HEK293 (cell line): ENCODE data around the gene ORM2.

Source experiments
- CTCF ChIA-PET: fragments of 350-600 bp; formaldehyde crosslinking; extraction: SDS; loops from one replicate; lab custom pipeline; 2021; ENCODE audit warnings: antibody characterized with exemption; lab: Yijun Ruan, JAX
- POLR2A ChIA-PET: fragments of 300-600 bp; formaldehyde crosslinking; extraction: SDS; loops from one replicate; lab custom pipeline; 2020; ENCODE audit warnings: antibody characterized with exemption, inconsistent platforms; lab: Yijun Ruan, JAX
- H3K27ac ChIP-seq: fragments of 200-500 bp; sonication (Bioruptor generic); 2 replicates; pipeline ENCODE4 v1.5.1; 2014; ENCODE audit warnings: low read depth, low read length, control low read depth, inconsistent platforms; ENCODE audit errors: extremely low read depth
- H3K36me3 ChIP-seq, 2 experiments: fragments of 200-500 bp in 1 of 2; sonication (Bioruptor generic) in 1 of 2; 1 replicate in 1 of 2; 2 replicates in 1 of 2; pipeline ENCODE4 v1.5.1; 2014 to 2017; ENCODE audit warnings: inconsistent platforms in 2 of 2, low read length in 2 of 2; ENCODE audit not compliant: control insufficient read depth in 2 of 2, insufficient read depth in 1 of 2
- H3K4me1 ChIP-seq: fragments of 200-500 bp; sonication (Bioruptor generic); 2 replicates; pipeline ENCODE4 v1.5.1; 2014; ENCODE audit warnings: mild to moderate bottlenecking, low read length, inconsistent platforms; ENCODE audit not compliant: control insufficient read depth, insufficient read depth
- H3K4me3 ChIP-seq: 2 replicates; pipeline ENCODE4 v1.5.1; 2011; ENCODE audit warnings: low read depth, mild to moderate bottlenecking, control low read depth, low read length, moderate library complexity
- H3K9me3 ChIP-seq: fragments of 200-500 bp; sonication (Bioruptor generic); 2 replicates; pipeline ENCODE4 v1.5.1; 2014; ENCODE audit warnings: low read depth, low read length, inconsistent platforms; ENCODE audit not compliant: control insufficient read depth, insufficient read depth
- FEZF1 ChIP-seq: fragments of 450-650 bp; formaldehyde crosslinking; IDR thresholded peaks from 2 replicates; pipeline ENCODE4 v1.5.1; 2016; ENCODE audit warnings: missing biosample characterization, missing genetic modification characterization
- HOXA7 ChIP-seq: sonication (generic); formaldehyde crosslinking; IDR thresholded peaks from 2 replicates; pipeline ENCODE4 v1.8.1; 2022; ENCODE audit warnings: missing genetic modification reagents, borderline replicate concordance
- ZBTB11 ChIP-seq: fragments of 450-650 bp; formaldehyde crosslinking; conservative IDR thresholded peaks from 2 replicates; pipeline ENCODE4 v1.5.1; 2016; ENCODE audit warnings: low read depth, missing biosample characterization, missing genetic modification characterization
- ZBTB20 ChIP-seq: fragments of 450-650 bp; formaldehyde crosslinking; IDR thresholded peaks from 2 replicates; pipeline ENCODE4 v1.5.1; 2016; ENCODE audit warnings: missing biosample characterization, missing genetic modification characterization
- ZBTB7A ChIP-seq: fragments of 450-650 bp; formaldehyde crosslinking; IDR thresholded peaks from 2 replicates; pipeline ENCODE4 v1.5.1; 2016; ENCODE audit warnings: low read depth, missing biosample characterization, missing genetic modification characterization
- ZNF133 ChIP-seq: fragments of 450-650 bp; formaldehyde crosslinking; IDR thresholded peaks from 2 replicates; pipeline ENCODE4 v1.5.1; 2016; ENCODE audit warnings: missing biosample characterization, missing genetic modification characterization
- ZNF140 ChIP-seq: fragments of 450-650 bp; formaldehyde crosslinking; IDR thresholded peaks from 2 replicates; pipeline ENCODE4 v1.5.1; 2016; ENCODE audit warnings: missing biosample characterization, missing genetic modification characterization
- ZNF202 ChIP-seq: fragments of 450-650 bp; formaldehyde crosslinking; IDR thresholded peaks from 2 replicates; pipeline ENCODE4 v1.5.1; 2016; ENCODE audit warnings: missing biosample characterization, missing genetic modification characterization, borderline replicate concordance
- ZNF24 ChIP-seq: fragments of 450-650 bp; formaldehyde crosslinking; IDR thresholded peaks from 2 replicates; pipeline ENCODE4 v1.5.1; 2016; ENCODE audit warnings: missing biosample characterization, missing genetic modification characterization
- ZNF324 ChIP-seq: fragments of 450-650 bp; formaldehyde crosslinking; IDR thresholded peaks from 2 replicates; pipeline ENCODE4 v1.5.1; 2016; ENCODE audit warnings: missing biosample characterization, missing genetic modification characterization
- ZNF416 ChIP-seq: fragments of 450-650 bp; formaldehyde crosslinking; IDR thresholded peaks from 2 replicates; pipeline ENCODE4 v1.5.1; 2016; ENCODE audit warnings: missing biosample characterization, missing genetic modification characterization
- ZNF426 ChIP-seq: fragments of 450-650 bp; formaldehyde crosslinking; IDR thresholded peaks from 2 replicates; pipeline ENCODE4 v1.5.1; 2017; ENCODE audit warnings: missing biosample characterization, missing genetic modification characterization, mild to moderate bottlenecking, inconsistent platforms, moderate library complexity
- ZNF48 ChIP-seq: fragments of 450-650 bp; formaldehyde crosslinking; IDR thresholded peaks from 2 replicates; pipeline ENCODE4 v1.5.1; 2016; ENCODE audit warnings: missing biosample characterization, missing genetic modification characterization
- ZNF513 ChIP-seq: fragments of 450-650 bp; IDR thresholded peaks from 2 replicates; pipeline ENCODE4 v1.5.1; 2018; ENCODE audit warnings: missing biosample characterization, missing genetic modification characterization
- ZNF544 ChIP-seq: fragments of 450-650 bp; formaldehyde crosslinking; IDR thresholded peaks from 2 replicates; pipeline ENCODE4 v1.5.0; 2017; ENCODE audit warnings: missing biosample characterization, missing genetic modification characterization
- ZNF555 ChIP-seq: fragments of 450-650 bp; formaldehyde crosslinking; conservative IDR thresholded peaks from 2 replicates; pipeline ENCODE4 v1.5.1; 2017; ENCODE audit warnings: missing biosample characterization, mild to moderate bottlenecking, missing genetic modification characterization, inconsistent platforms
- ZNF600 ChIP-seq: fragments of 450-650 bp; formaldehyde crosslinking; IDR thresholded peaks from 2 replicates; pipeline ENCODE4 v1.5.1; 2016; ENCODE audit warnings: missing biosample characterization, missing genetic modification characterization
- ZNF626 ChIP-seq: fragments of 450-650 bp; sonication (Bioruptor Pico); formaldehyde crosslinking; IDR thresholded peaks from 2 replicates; pipeline ENCODE4 v1.5.1; 2018; ENCODE audit warnings: missing biosample characterization, missing genetic modification characterization, inconsistent platforms
- ZNF777 ChIP-seq: fragments of 450-650 bp; formaldehyde crosslinking; IDR thresholded peaks from 2 replicates; pipeline ENCODE4 v1.5.1; 2017; ENCODE audit warnings: missing biosample characterization, missing genetic modification characterization, borderline replicate concordance
- TF ChIP-seq, protein P1 (sequence below): fragments of 450-650 bp; formaldehyde crosslinking; IDR thresholded peaks from 2 replicates; pipeline ENCODE4 v1.5.1; 2016; ENCODE audit warnings: missing biosample characterization, missing genetic modification characterization
- TF ChIP-seq, protein P2 (sequence below): fragments of 450-650 bp; formaldehyde crosslinking; IDR thresholded peaks from 2 replicates; pipeline ENCODE4 v1.5.1; 2016; ENCODE audit warnings: missing biosample characterization, missing genetic modification characterization

ORM2 gene

DNA sequence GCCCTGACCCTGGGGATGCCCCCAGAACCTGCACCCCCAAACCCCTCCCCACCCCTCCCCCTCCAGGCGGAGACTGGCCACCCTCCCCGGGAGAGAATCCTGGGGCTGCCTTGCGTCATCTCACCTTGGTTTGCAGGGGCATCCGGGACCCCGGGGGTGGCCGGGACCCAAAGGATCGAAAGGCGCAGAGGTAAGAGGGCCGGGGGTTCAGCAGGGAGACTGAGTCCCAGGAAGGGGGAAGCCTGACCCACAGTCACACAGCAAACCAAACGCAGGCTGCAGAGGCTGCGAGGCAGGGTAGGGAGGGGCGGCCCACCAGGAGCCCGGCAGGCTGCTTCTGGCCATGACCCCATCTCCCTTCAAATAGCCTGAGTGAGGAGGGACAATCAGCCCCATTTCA lies 40.6 kb upstream of the ORM2 start (continued):
- TF ChIP-seq ZBTB11 (tag by site-specific recombination), result no peak
- no peak for TF ChIP-seq ZNF777 (tag by site-specific recombination)
- TF ChIP-seq ZNF48, result no peak
- TF ChIP-seq ZNF202 (tag by site-specific recombination), result no peak
- TF ChIP-seq HOXA7 (CRISPR knock-in tag), result no peak

- ChIA-PET CTCF (interaction anchor here (0.6 to 8.5 kb wide), 30 partner anchors 8 to 616 kb away, joined by 3 to 225 read pairs (median 9); partner anchors contain the start of genes AMBP, COL27A1 and KIF12), POLR2A (interaction anchor here (0.6 to 1.1 kb wide), 2 partner anchors 182 to 450 kb away, joined by 3 to 9 read pairs; no protein-coding TSS in a partner anchor)
- Histone ChIP-seq H3K9me3 (no peaks in the 10 kb centered on the region), H3K27ac (no peak overlapping the region), H3K4me3 (no peak overlapping the region), H3K36me3 (peaks cover 0 to 14% of the 10 kb centered on the region in 2 experiments; a peak in 1 of 3 replicates), H3K4me1 (no peaks in the 10 kb centered on the region)
- TF ChIP-seq, protein P1, sequence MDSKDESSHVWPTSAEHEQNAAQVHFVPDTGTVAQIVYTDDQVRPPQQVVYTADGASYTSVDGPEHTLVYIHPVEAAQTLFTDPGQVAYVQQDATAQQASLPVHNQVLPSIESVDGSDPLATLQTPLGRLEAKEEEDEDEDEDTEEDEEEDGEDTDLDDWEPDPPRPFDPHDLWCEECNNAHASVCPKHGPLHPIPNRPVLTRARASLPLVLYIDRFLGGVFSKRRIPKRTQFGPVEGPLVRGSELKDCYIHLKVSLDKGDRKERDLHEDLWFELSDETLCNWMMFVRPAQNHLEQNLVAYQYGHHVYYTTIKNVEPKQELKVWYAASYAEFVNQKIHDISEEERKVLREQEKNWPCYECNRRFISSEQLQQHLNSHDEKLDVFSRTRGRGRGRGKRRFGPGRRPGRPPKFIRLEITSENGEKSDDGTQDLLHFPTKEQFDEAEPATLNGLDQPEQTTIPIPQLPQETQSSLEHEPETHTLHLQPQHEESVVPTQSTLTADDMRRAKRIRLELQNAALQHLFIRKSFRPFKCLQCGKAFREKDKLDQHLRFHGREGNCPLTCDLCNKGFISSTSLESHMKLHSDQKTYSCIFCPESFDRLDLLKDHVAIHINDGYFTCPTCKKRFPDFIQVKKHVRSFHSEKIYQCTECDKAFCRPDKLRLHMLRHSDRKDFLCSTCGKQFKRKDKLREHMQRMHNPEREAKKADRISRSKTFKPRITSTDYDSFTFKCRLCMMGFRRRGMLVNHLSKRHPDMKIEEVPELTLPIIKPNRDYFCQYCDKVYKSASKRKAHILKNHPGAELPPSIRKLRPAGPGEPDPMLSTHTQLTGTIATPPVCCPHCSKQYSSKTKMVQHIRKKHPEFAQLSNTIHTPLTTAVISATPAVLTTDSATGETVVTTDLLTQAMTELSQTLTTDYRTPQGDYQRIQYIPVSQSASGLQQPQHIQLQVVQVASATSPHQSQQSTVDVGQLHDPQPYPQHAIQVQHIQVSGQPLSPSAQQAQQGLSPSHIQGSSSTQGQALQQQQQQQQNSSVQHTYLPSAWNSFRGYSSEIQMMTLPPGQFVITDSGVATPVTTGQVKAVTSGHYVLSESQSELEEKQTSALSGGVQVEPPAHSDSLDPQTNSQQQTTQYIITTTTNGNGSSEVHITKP (tag by site-specific recombination), result peak; percentile 45; the same call in 1 of the 2 replicates
- TF ChIP-seq ZNF426 (tag by site-specific recombination), result no peak
Observed at GRCh38 chr9:114289571-114290481, 39.8 kb upstream of the ORM2 start.

DNA sequence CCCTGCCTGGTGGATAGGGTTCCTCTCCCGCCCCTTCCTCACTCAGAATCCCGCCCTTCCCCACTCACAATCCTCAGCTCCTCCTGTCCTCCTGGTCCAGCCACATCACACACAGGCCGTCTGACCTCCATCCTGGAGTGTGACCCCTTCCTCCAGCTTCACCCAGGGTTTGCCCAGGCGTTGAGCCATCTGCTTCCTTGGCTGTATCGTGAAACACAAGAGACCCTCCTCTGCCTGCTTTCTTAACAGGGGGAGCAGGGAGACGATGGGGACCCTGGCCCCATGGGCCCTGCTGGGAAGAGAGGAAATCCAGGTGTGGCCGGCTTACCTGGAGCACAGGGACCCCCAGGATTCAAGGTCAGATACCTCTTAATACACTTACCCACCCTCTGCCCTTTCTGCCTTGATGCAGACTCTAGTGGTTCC lies 39.1 kb upstream of the ORM2 start:
- CTCF ChIA-PET, result interaction anchor here (0.5 to 8.5 kb wide), 55 partner anchors 9 to 615 kb away, joined by 3 to 225 read pairs (median 4); partner anchors contain the start of genes AMBP, COL27A1 and KIF12
- H3K4me1 ChIP-seq, result no peaks in the 10 kb centered on the region
- no peak overlapping the region for H3K27ac ChIP-seq
- H3K4me3 ChIP-seq, result no peak overlapping the region
- peaks cover 0 to 13% of the 10 kb centered on the region in 2 experiments; a peak in 2 of 3 replicates for H3K36me3 ChIP-seq
- POLR2A ChIA-PET, result interaction anchor here (0.6 to 1.4 kb wide), 3 partner anchors 135 to 450 kb away, joined by 3 to 9 read pairs (median 3); partner anchors contain the start of gene COL27A1
- H3K9me3 ChIP-seq, result no peaks in the 10 kb centered on the region
- TF ChIP-seq ZNF513 (tag by site-specific recombination), result no peak
- no peak for TF ChIP-seq FEZF1
- TF ChIP-seq ZNF777 (tag by site-specific recombination), result no peak
- TF ChIP-seq ZNF544 (tag by site-specific recombination), result no peak
- no peak for TF ChIP-seq ZNF133 (tag by site-specific recombination)
- TF ChIP-seq ZNF626 (tag by site-specific recombination), result no peak
- TF ChIP-seq ZBTB20 (tag by site-specific recombination), result no peak
- no peak for TF ChIP-seq ZNF24
- TF ChIP-seq ZBTB7A, result no peak
- no peak for TF ChIP-seq ZNF600 (tag by site-specific recombination)
- TF ChIP-seq, protein P2, sequence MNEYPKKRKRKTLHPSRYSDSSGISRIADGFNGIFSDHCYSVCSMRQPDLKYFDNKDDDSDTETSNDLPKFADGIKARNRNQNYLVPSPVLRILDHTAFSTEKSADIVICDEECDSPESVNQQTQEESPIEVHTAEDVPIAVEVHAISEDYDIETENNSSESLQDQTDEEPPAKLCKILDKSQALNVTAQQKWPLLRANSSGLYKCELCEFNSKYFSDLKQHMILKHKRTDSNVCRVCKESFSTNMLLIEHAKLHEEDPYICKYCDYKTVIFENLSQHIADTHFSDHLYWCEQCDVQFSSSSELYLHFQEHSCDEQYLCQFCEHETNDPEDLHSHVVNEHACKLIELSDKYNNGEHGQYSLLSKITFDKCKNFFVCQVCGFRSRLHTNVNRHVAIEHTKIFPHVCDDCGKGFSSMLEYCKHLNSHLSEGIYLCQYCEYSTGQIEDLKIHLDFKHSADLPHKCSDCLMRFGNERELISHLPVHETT (tag by site-specific recombination), result no peak
- no peak for TF ChIP-seq ZNF416 (tag by site-specific recombination)
- TF ChIP-seq ZNF140 (tag by site-specific recombination), result no peak
- TF ChIP-seq ZNF324, result no peak
- TF ChIP-seq ZNF555 (tag by site-specific recombination), result no peak
